Thyroid gland (tissue), 4 donors: ENCODE data around the gene SPRR3.

Experiments used
- CTCF ChIP-seq, 6 experiments: fragments of 200-600 bp in 3 of 6; fragments of 450-650 bp in 3 of 6; sonication (generic) in 3 of 6; IDR thresholded peaks; one replicate each; pipeline ENCODE4 v1.5.1; 2016 to 2019; ENCODE audit warnings: antibody characterized with exemption in 6 of 6, mild to moderate bottlenecking in 2 of 6, inconsistent platforms in 1 of 6, moderate library complexity in 1 of 6
- POLR2A ChIP-seq, 2 donors: fragments of 450-650 bp; IDR thresholded peaks; one replicate each; pipeline ENCODE4 v1.6.1; 2017; ENCODE audit warnings: antibody characterized with exemption in 2 of 2, mild to moderate bottlenecking in 2 of 2, moderate library complexity in 1 of 2

GRCh38 chr1:152983743-152984142, 17.8 kb upstream of the SPRR3 start, which contains the start of gene SPRR1A:
- no peak for TF ChIP-seq POLR2A (IDR thresholded peaks at IDR 0.05)
- no peak for TF ChIP-seq CTCF (IDR thresholded peaks at IDR 0.05)
